CD4-positive, alpha-beta T cell (primary cell): ENCODE measurements around the gene PRX. TPM values are rescaled to one million over a fixed set of nuclear protein-coding genes. Genes with fewer than 3 reads are reported as not detected.

Experiments
- ATAC-seq: fragments of 200-7000 bp; cut with Tn5 transposase; one replicate; pipeline ENCODE4 v1.10.0; 2022; ENCODE audit warnings: mild to moderate bottlenecking; ENCODE audit not compliant: poor library complexity
- CTCF ChIA-PET: fragments of 350-600 bp; sonication (Branson Sonifier 250); formaldehyde crosslinking; loops from one replicate; lab custom pipeline; 2021; ENCODE audit warnings: antibody characterized with exemption, inconsistent platforms; lab: Charles Lee
- POLR2A ChIA-PET: fragments of 350-600 bp; sonication (Branson Sonifier 250); formaldehyde crosslinking; loops from one replicate; lab custom pipeline; 2021; ENCODE audit warnings: antibody characterized with exemption, inconsistent platforms; lab: Charles Lee
- DNase-seq, 14 experiments: peaks; one replicate each; pipeline ENCODE4 v3.0.0-alpha.2; 2013 to 2020; ENCODE audit warnings: mixed read lengths in 2 of 14
- H3K27ac ChIP-seq, 2 donors: one replicate each; pipeline versions ENCODE4 v1.5.1 to v1.7.0; 2013; ENCODE audit warnings: low read length in 2 of 2, low read depth in 1 of 2, mild to moderate bottlenecking in 1 of 2
- H3K27me3 ChIP-seq, 2 experiments: 1 replicate in 1 of 2; 2 replicates in 1 of 2; pipeline versions ENCODE4 v1.6.1 to v1.7.0; 2013; ENCODE audit warnings: low read length in 2 of 2, control low read depth in 1 of 2, mild to moderate bottlenecking in 1 of 2, moderate library complexity in 1 of 2; ENCODE audit not compliant: insufficient read depth in 2 of 2, control insufficient read depth in 1 of 2
- H3K36me3 ChIP-seq: one replicate; pipeline ENCODE4 v1.6.1; 2013; ENCODE audit warnings: low read length, control low read depth; ENCODE audit not compliant: insufficient read depth
- H3K4me1 ChIP-seq: one replicate; pipeline ENCODE4 v1.6.1; 2013; ENCODE audit warnings: low read length, control low read depth; ENCODE audit not compliant: insufficient read depth
- H3K4me3 ChIP-seq: one replicate; pipeline ENCODE4 v1.5.1; 2013; ENCODE audit warnings: mild to moderate bottlenecking, low read length, moderate library complexity
- H3K9me3 ChIP-seq, 2 experiments: 1 replicate in 1 of 2; 2 replicates in 1 of 2; pipeline versions ENCODE4 v1.6.1 to v1.7.0; 2013; ENCODE audit warnings: low read length in 2 of 2, mild to moderate bottlenecking in 2 of 2, control low read depth in 1 of 2, moderate library complexity in 1 of 2; ENCODE audit not compliant: control insufficient read depth in 1 of 2, insufficient read depth in 1 of 2
- H3K27ac Mint-ChIP-seq: one replicate; pipeline ENCODE4 v1.8.0; 2020; ENCODE audit warnings: mixed read lengths
- H3K27me3 Mint-ChIP-seq: one replicate; pipeline ENCODE4 v1.8.0; 2021; ENCODE audit warnings: mixed read lengths
- H3K36me3 Mint-ChIP-seq: one replicate; pipeline ENCODE4 v1.8.0; 2021; ENCODE audit warnings: low read depth, mixed read lengths
- H3K4me1 Mint-ChIP-seq: one replicate; pipeline ENCODE4 v1.8.0; 2021; ENCODE audit warnings: low read depth, mixed read lengths
- H3K4me3 Mint-ChIP-seq: one replicate; pipeline ENCODE4 v1.8.0; 2020; ENCODE audit warnings: mild to moderate bottlenecking, mixed read lengths
- H3K9me3 Mint-ChIP-seq: one replicate; pipeline ENCODE4 v1.8.0; 2020; ENCODE audit warnings: mixed read lengths
- CTCF ChIP-seq: fragments of 200-600 bp; IDR thresholded peaks from one replicate; pipeline ENCODE4 v1.8.0; 2022; ENCODE audit warnings: antibody characterized with exemption, mild to moderate bottlenecking
- intact Hi-C, 2 experiments: fragments of 100-400 bp; cut with DNase I in 1 of 2; cut with micrococcal nuclease in 1 of 2; formaldehyde crosslinking; loops; one replicate each; pipeline versions ENCODE4 v1.15.1 to v1.9.0; 2023 to 2025; cut with DNase I, micrococcal nuclease
- total RNA-seq, 174 experiments: library from RNA in 2 of 174; stranded (reverse) in 2 of 174; gene quantifications; one replicate each; pipeline ENCODE4 v1.2.3 and lab custom pipeline; 2021 to 2026

PRX gene
- total RNA-seq, 2 experiments from 2014 or later, result 1.5 TPM

GRCh38 chr19:40383668-40384248 lies 29.4 kb downstream of the PRX start:
- DNase-seq (no peak), ATAC-seq (no peak)
- Mint-ChIP-seq H3K9me3 (no peaks in the 10 kb centered on the region), H3K27me3 (no peaks in the 10 kb centered on the region), H3K27ac (no peak overlapping the region), H3K36me3 (peaks cover 7% of the 10 kb centered on the region), H3K4me1 (no peaks in the 10 kb centered on the region), H3K4me3 (no peak overlapping the region)
- Histone ChIP-seq H3K27me3 (no peaks in the 10 kb centered on the region), H3K4me3 (no peak overlapping the region), H3K36me3 (no peaks in the 10 kb centered on the region), H3K9me3 (no peaks in the 10 kb centered on the region), H3K4me1 (no peaks in the 10 kb centered on the region), H3K27ac (no peak overlapping the region)
- POLR2A ChIA-PET, result no interaction called here
- intact Hi-C loops, result no loop called here
- CTCF ChIA-PET, result no interaction called here
- no peak for TF ChIP-seq CTCF

- ChIA-PET CTCF (interaction anchor here (0.6 kb wide), 1 partner anchor 981 kb away, joined by 3 read pairs; no protein-coding TSS in a partner anchor), POLR2A (no interaction called here)
- H3K36me3 ChIP-seq, result peaks cover 6% of the 10 kb centered on the region
- Mint-ChIP-seq H3K36me3 (peaks cover 10% of the 10 kb centered on the region), H3K27ac (no peak overlapping the region), H3K4me1 (no peaks in the 10 kb centered on the region), H3K9me3 (no peaks in the 10 kb centered on the region), H3K27me3 (no peaks in the 10 kb centered on the region), H3K4me3 (no peak overlapping the region)
- H3K4me3 ChIP-seq, result no peak overlapping the region
- no peak overlapping the region for H3K27ac ChIP-seq
- ATAC-seq, result no peak
- H3K9me3 ChIP-seq, result no peaks in the 10 kb centered on the region
- intact Hi-C loops, result no loop called here
- DNase-seq, result no peak
- H3K4me1 ChIP-seq, result no peaks in the 10 kb centered on the region
- H3K27me3 ChIP-seq, result no peaks in the 10 kb centered on the region
- no peak for TF ChIP-seq CTCF
These were observed 31.9 kb downstream of the PRX start for GRCh38 chr19:40381321-40381720.

- Histone ChIP-seq H3K9me3 (no peaks in the 10 kb centered on the region), H3K27me3 (no peaks in the 10 kb centered on the region), H3K4me1 (no peaks in the 10 kb centered on the region), H3K27ac (no peak overlapping the region), H3K4me3 (no peak overlapping the region), H3K36me3 (peaks cover 6% of the 10 kb centered on the region)
- CTCF ChIA-PET, result no interaction called here
- no peak overlapping the region for H3K4me3 Mint-ChIP-seq
- H3K27me3 Mint-ChIP-seq, result no peaks in the 10 kb centered on the region
- H3K27ac Mint-ChIP-seq, result no peak overlapping the region
- H3K36me3 Mint-ChIP-seq, result peaks cover 12% of the 10 kb centered on the region
- ATAC-seq (no peak), DNase-seq (no peak)
- intact Hi-C loops, result no loop called here
- no peaks in the 10 kb centered on the region for H3K9me3 Mint-ChIP-seq
- POLR2A ChIA-PET, result no interaction called here
- H3K4me1 Mint-ChIP-seq, result no peaks in the 10 kb centered on the region
- TF ChIP-seq CTCF, result no peak
These were observed 32.8 kb downstream of the PRX start for GRCh38 chr19:40380199-40381037.
